H1 (cell line): ENCODE measurements around the gene RAB29. TPM values are rescaled to one million over a fixed set of nuclear protein-coding genes. Genes with fewer than 3 reads are reported as not detected.

Experiments
- CTCF ChIA-PET: fragments of 300-600 bp; sonication (Branson Sonifier 250); formaldehyde crosslinking; loops from one replicate; lab custom pipeline; 2021; ENCODE audit not compliant: partially characterized antibody; lab: Charles Lee
- POLR2A ChIA-PET: fragments of 300-600 bp; sonication (Branson Sonifier 250); formaldehyde crosslinking; loops from one replicate; lab custom pipeline; 2021; ENCODE audit warnings: inconsistent platforms; ENCODE audit not compliant: partially characterized antibody; lab: Charles Lee
- DNase-seq, 2 experiments: peaks; one replicate each; pipeline versions ENCODE4 v3.0.0 to v3.0.0-alpha.2; 2010 to 2022; ENCODE audit warnings: low spot score in 2 of 2, low read depth in 1 of 2, mixed read lengths in 1 of 2
- FAIRE-seq: peaks from 2 replicates; lab custom pipeline; 2011; peaks lifted over from hg19 to GRCh38; lab: Jason Lieb, UNC
- H2AFZ ChIP-seq: 2 replicates; pipeline ENCODE4 v1.8.1; 2012; ENCODE audit warnings: low read length, inconsistent platforms
- H2AK5ac ChIP-seq: 2 replicates; pipeline ENCODE4 v1.6.1; 2013; ENCODE audit warnings: low read depth, low read length
- H2BK120ac ChIP-seq: replicated peaks from 2 replicates; pipeline ENCODE3; 2013; ENCODE audit warnings: low read depth, low read length, inconsistent platforms
- H2BK12ac ChIP-seq: 2 replicates; pipeline ENCODE4 v1.6.1; 2013; ENCODE audit warnings: low read depth, low read length
- H2BK15ac ChIP-seq: 2 replicates; pipeline ENCODE4 v1.6.1; 2013; ENCODE audit warnings: low read length
- H2BK20ac ChIP-seq: 2 replicates; pipeline ENCODE4 v1.6.1; 2013; ENCODE audit warnings: low read length
- H2BK5ac ChIP-seq: 2 replicates; pipeline ENCODE4 v1.6.1; 2013; ENCODE audit warnings: low read depth, low read length
- H3K14ac ChIP-seq: 2 replicates; pipeline ENCODE4 v1.6.1; 2013; ENCODE audit warnings: inconsistent platforms; ENCODE audit not compliant: insufficient read length
- H3K18ac ChIP-seq: 2 replicates; pipeline ENCODE4 v1.6.1; 2013; ENCODE audit warnings: low read length; ENCODE audit errors: extremely low read depth
- H3K23ac ChIP-seq: 2 replicates; pipeline ENCODE4 v1.6.1; 2013; ENCODE audit warnings: inconsistent platforms; ENCODE audit not compliant: insufficient read length
- H3K23me2 ChIP-seq: 2 replicates; pipeline ENCODE4 v1.6.1; 2013; ENCODE audit warnings: low read depth, low read length
- H3K27ac ChIP-seq: 2 replicates; pipeline ENCODE4 v1.6.1; 2011; ENCODE audit warnings: low read depth, low read length, inconsistent platforms
- H3K27me3 ChIP-seq, 4 experiments: replicated peaks in 1 of 4; 1 replicate in 1 of 4; 2 replicates in 3 of 4; pipeline versions ENCODE4 v1.6.1 to v1.8.1; 2011 to 2013; ENCODE audit warnings: low read length in 3 of 4, mild to moderate bottlenecking in 3 of 4, inconsistent platforms in 2 of 4, mixed read lengths in 2 of 4, moderate library complexity in 1 of 4; ENCODE audit not compliant: control insufficient read depth in 3 of 4, insufficient read depth in 3 of 4; ENCODE audit errors: extremely low read depth in 1 of 4
- H3K36me3 ChIP-seq, 4 experiments: 2 replicates each; pipeline versions ENCODE4 v1.6.1 to v1.8.1; 2011 to 2013; ENCODE audit warnings: mild to moderate bottlenecking in 4 of 4, low read length in 3 of 4, moderate library complexity in 2 of 4, control low read depth in 1 of 4, inconsistent platforms in 1 of 4; ENCODE audit not compliant: insufficient read depth in 4 of 4, control insufficient read depth in 2 of 4
- H3K4ac ChIP-seq: replicated peaks from 2 replicates; pipeline ENCODE3; 2013; ENCODE audit warnings: low read length, low read depth, mixed read lengths, inconsistent platforms; ENCODE audit not compliant: insufficient read length
- H3K4me1 ChIP-seq, 4 experiments: replicated peaks in 1 of 4; 1 replicate in 1 of 4; 2 replicates in 3 of 4; pipeline versions ENCODE4 v1.6.1 to v1.8.1; 2011 to 2013; ENCODE audit warnings: low read length in 3 of 4, inconsistent platforms in 2 of 4, mixed read lengths in 1 of 4; ENCODE audit not compliant: insufficient read depth in 4 of 4, control insufficient read depth in 3 of 4
- H3K4me2 ChIP-seq, 2 experiments: 2 replicates each; pipeline versions ENCODE4 v1.6.1 to v1.8.1; 2011 to 2013; ENCODE audit warnings: low read depth in 2 of 2, low read length in 2 of 2, control low read depth in 1 of 2, inconsistent platforms in 1 of 2, mild to moderate bottlenecking in 1 of 2; ENCODE audit not compliant: insufficient read depth in 1 of 2
- H3K4me3 ChIP-seq, 4 experiments: fragments of 200-600, 300-600 bp in 1 of 4; sonication (generic), shearing (Covaris generic), sonication (Bioruptor Twin) in 1 of 4; 2 replicates each; pipeline versions ENCODE4 v1.5.1 to v1.8.1; 2011 to 2016; ENCODE audit warnings: low read length in 4 of 4, low read depth in 3 of 4, control low read depth in 2 of 4, inconsistent platforms in 2 of 4, mild to moderate bottlenecking in 2 of 4, mixed read lengths in 1 of 4, moderate library complexity in 1 of 4; ENCODE audit not compliant: insufficient read depth in 2 of 4; ENCODE audit errors: extremely low read depth in 1 of 4
- H3K56ac ChIP-seq: replicated peaks from 2 replicates; pipeline ENCODE3; 2013; ENCODE audit warnings: low read depth, mild to moderate bottlenecking, mixed read lengths, low read length, inconsistent platforms; ENCODE audit not compliant: insufficient read length
- H3K79me1 ChIP-seq: 2 replicates; pipeline ENCODE4 v1.6.1; 2013; ENCODE audit warnings: low read depth, low read length, control low read depth
- H3K79me2 ChIP-seq, 2 experiments: 2 replicates each; pipeline versions ENCODE4 v1.6.1 to v1.8.1; 2012 to 2013; ENCODE audit warnings: low read length in 2 of 2, mild to moderate bottlenecking in 2 of 2, inconsistent platforms in 1 of 2; ENCODE audit not compliant: insufficient read depth in 2 of 2, control insufficient read depth in 1 of 2
- H3K9ac ChIP-seq, 4 experiments: replicated peaks in 1 of 4; 1 replicate in 1 of 4; 2 replicates in 3 of 4; pipeline versions ENCODE4 v1.6.1 to v1.8.1; 2011 to 2013; ENCODE audit warnings: low read depth in 3 of 4, low read length in 3 of 4, control low read depth in 2 of 4, mild to moderate bottlenecking in 2 of 4, moderate library complexity in 2 of 4, inconsistent platforms in 1 of 4; ENCODE audit errors: extremely low read depth in 1 of 4
- H3K9me3 ChIP-seq, 2 experiments: 2 replicates each; pipeline versions ENCODE4 v1.6.1 to v1.8.1; 2012 to 2013; ENCODE audit warnings: mild to moderate bottlenecking in 2 of 2, moderate library complexity in 2 of 2, control low read depth in 1 of 2, inconsistent platforms in 1 of 2, low read depth in 1 of 2, low read length in 1 of 2, mixed read lengths in 1 of 2; ENCODE audit not compliant: insufficient read depth in 2 of 2
- H4K20me1 ChIP-seq, 2 experiments: replicated peaks in 1 of 2; 2 replicates each; pipeline versions ENCODE3 to v1.8.1; 2011 to 2013; ENCODE audit warnings: inconsistent platforms in 2 of 2, low read length in 2 of 2, mild to moderate bottlenecking in 1 of 2; ENCODE audit not compliant: insufficient read depth in 2 of 2, control insufficient read depth in 1 of 2
- H4K5ac ChIP-seq: 2 replicates; pipeline ENCODE4 v1.6.1; 2013; ENCODE audit warnings: low read length, low read depth, mixed read lengths, inconsistent platforms; ENCODE audit not compliant: insufficient read length
- H4K8ac ChIP-seq: 2 replicates; pipeline ENCODE4 v1.8.0; 2013; ENCODE audit warnings: mild to moderate bottlenecking, moderate library complexity, low read length, inconsistent platforms; ENCODE audit not compliant: insufficient read depth; ENCODE audit errors: extremely low read depth
- H4K91ac ChIP-seq: replicated peaks from 2 replicates; pipeline ENCODE3; 2013; ENCODE audit warnings: low read length, mixed read lengths, inconsistent platforms; ENCODE audit not compliant: insufficient read length
- CBX5 ChIP-seq: fragments of 300-800, 300-1000 bp; sonication (generic); IDR thresholded peaks from 2 replicates; pipeline ENCODE4 v1.7.1; 2016; ENCODE audit warnings: antibody characterized with exemption, low read length, low read depth
- CTBP2 ChIP-seq: IDR thresholded peaks from 2 replicates; pipeline ENCODE4 v1.7.0; 2011; ENCODE audit warnings: borderline replicate concordance, mild to moderate bottlenecking, moderate library complexity, mixed read lengths, low read length; ENCODE audit not compliant: insufficient read depth, insufficient read length
- E2F6 ChIP-seq: IDR thresholded peaks from 2 replicates; pipeline ENCODE4 v1.6.1; 2012; ENCODE audit warnings: inconsistent platforms
- SAP30 ChIP-seq: fragments of 300-600 bp; sonication (generic); IDR thresholded peaks from 2 replicates; pipeline ENCODE4 v1.7.1; 2012; ENCODE audit warnings: low read length, moderate library complexity, mild to moderate bottlenecking, inconsistent platforms; ENCODE audit not compliant: insufficient read depth, insufficient replicate concordance
- SIX5 ChIP-seq: IDR thresholded peaks from 2 replicates; pipeline ENCODE4 v1.6.1; 2011; ENCODE audit warnings: mild to moderate bottlenecking, low read depth, low read length
- TAF7 ChIP-seq: optimal IDR thresholded peaks from 2 replicates; pipeline ENCODE3; 2011; ENCODE audit warnings: low read depth, mild to moderate bottlenecking, inconsistent platforms, low read length, moderate library complexity, borderline replicate concordance
- YY1 ChIP-seq: IDR thresholded peaks from 2 replicates; pipeline ENCODE4 v1.6.1; 2011; ENCODE audit warnings: low read depth, mild to moderate bottlenecking, low read length
- WGBS, 2 experiments: shearing (Covaris generic) in 1 of 2; methylation state at CpG; one replicate each; pipeline versions ENCODE4 v1.1.6 to v1.1.7; 2013 to 2015; ENCODE audit warnings: low lambda C conversion rate in 2 of 2, mixed read lengths in 2 of 2, inconsistent platforms in 1 of 2, low coverage in 1 of 2, missing lambda C conversion rate in 1 of 2; ENCODE audit not compliant: insufficient replicate concordance in 2 of 2, insufficient coverage in 1 of 2, insufficient read length in 1 of 2; ENCODE audit errors: extremely low coverage in 1 of 2, missing lambda C conversion rate in 1 of 2; 5-methylcytosine and 5-hydroxymethylcytosine counted together
- polyA plus RNA-seq, 7 experiments: library from polyadenylated mRNA; depleted of rRNA in 3 of 7; stranded (reverse) in 5 of 7; unstranded in 2 of 7; fragments of >200 nt in 5 of 7; fragments of 200-250 nt in 2 of 7; gene quantifications; 1 replicate in 5 of 7; 2 replicates in 1 of 7; 4 replicates in 1 of 7; pipeline versions ENCODE4 v1.2.1 to v1.2.3, GENCODE V29; 2011 to 2013; ENCODE audit warnings: missing spikeins in 2 of 7, mixed read lengths in 2 of 7
- total RNA-seq: library from RNA; stranded (reverse); fragmentation: NEBNext Ultra II Directional; extraction: Animal tissue kit (Norgen Biotek cat#: 25700); gene quantifications from 2 replicates; pipeline ENCODE4 v1.2.1, GENCODE V29; 2021

Gene RAB29
- total and polyA plus RNA-seq, 2 of the 8 experiments (the other 6 are each of a cell fraction or from before 2014, with no cell fraction given) = 10.1 to 17.3 TPM

GRCh38 chr1:205786601-205787000, 11.3 kb upstream of the RAB29 start:
- DNase-seq (no peak), FAIRE-seq (no peak)
- WGBS, 2 experiments = 66% methylated on average over 4 of the region's 4 CpGs; no CpG with 5 or more reads in 1 of the 2 experiments
- Histone ChIP-seq H3K14ac (no peak overlapping the region), H3K23me2 (no peaks in the 10 kb centered on the region; the same call in 1 of the 2 replicates), H3K79me2 (no peaks in the 10 kb centered on the region), H3K36me3 (peaks cover 4 to 12% (median 7%) of the 10 kb centered on the region in 4 experiments; a peak in 5 of 8 replicates), H4K5ac (no peak overlapping the region), H3K4me1 (no peaks in the 10 kb centered on the region), H2BK5ac (no peak overlapping the region), H3K56ac (no peak overlapping the region), H2AFZ (no peak overlapping the region), H3K18ac (no peak overlapping the region), H3K4ac (no peak overlapping the region), H2BK20ac (no peak overlapping the region), H2AK5ac (no peak overlapping the region), H2BK15ac (no peak overlapping the region), H3K23ac (no peak overlapping the region), H2BK120ac (no peak overlapping the region), H4K20me1 (no peaks in the 10 kb centered on the region), H2BK12ac (no peak overlapping the region), H4K91ac (no peak overlapping the region), H3K9me3 (no peaks in the 10 kb centered on the region), H3K27ac (no peak overlapping the region), H3K4me3 (no peak overlapping the region), H3K79me1 (no peaks in the 10 kb centered on the region), H4K8ac (no peak overlapping the region), H3K9ac (no peak overlapping the region), H3K4me2 (no peak overlapping the region), H3K27me3 (no peaks in the 10 kb centered on the region)
- ChIA-PET CTCF (interaction anchor here (0.5 to 11.7 kb wide), 6 partner anchors 9 to 731 kb away, joined by 3 to 206 read pairs (median 4); no protein-coding TSS in a partner anchor), POLR2A (interaction anchor here (1.5 kb wide), 1 partner anchor 37 kb away, joined by 5 read pairs; the partner anchor contains the start of gene NUCKS1)
- TF ChIP-seq CTBP2 = no peak
- no peak for TF ChIP-seq E2F6
- TF ChIP-seq CBX5 = no peak
- TF ChIP-seq SIX5 = no peak
- no peak for TF ChIP-seq SAP30
- no peak for TF ChIP-seq YY1
- no peak for TF ChIP-seq TAF7
